CD4-positive, alpha-beta T cell treated with Interferon gamma for 1 hour (primary cell): ENCODE results near the gene GATB.

Experiments
- DNase-seq: peaks from one replicate; pipeline ENCODE4 v3.0.0-alpha.2; 2020

The GATB gene

GRCh38 chr4:151760712-151761661, at the start of gene GATB:
TSS of gene GATB (minus strand) at chr4:151761007. CDS start at chr4:151760982, 25 bp downstream.
- DNase-seq, result peak; percentile 94

GRCh38 chr4:151810476-151810875, 49.7 kb upstream of the GATB start:
- DNase-seq, result no peak

GRCh38 chr4:151809716-151810115, 48.9 kb upstream of the GATB start:
- DNase-seq, result no peak

GRCh38 chr4:151808542-151808941, 47.7 kb upstream of the GATB start:
- no peak for DNase-seq

- DNase-seq, result no peak
Measured at GRCh38 chr4:151808120-151808529, 47.3 kb upstream of the GATB start.

- no peak for DNase-seq
Measured at GRCh38 chr4:151807220-151807619, 46.4 kb upstream of the GATB start.

GRCh38 chr4:151806511-151806927, 45.7 kb upstream of the GATB start:
- DNase-seq, result no peak

- no peak for DNase-seq
Measured at GRCh38 chr4:151804821-151805220, 44.0 kb upstream of the GATB start.

GRCh38 chr4:151804086-151804630, 43.4 kb upstream of the GATB start:
- no peak for DNase-seq

GRCh38 chr4:151803246-151803645, 42.4 kb upstream of the GATB start:
- DNase-seq, result no peak

GRCh38 chr4:151801547-151802516, 41.0 kb upstream of the GATB start:
- DNase-seq, result peak; percentile 29

- no peak for DNase-seq
Measured at GRCh38 chr4:151799417-151800012, 38.7 kb upstream of the GATB start.

- no peak for DNase-seq
Measured at GRCh38 chr4:151798678-151799416, 38.0 kb upstream of the GATB start.

GRCh38 chr4:151797853-151798252, 37.0 kb upstream of the GATB start:
- no peak for DNase-seq

- DNase-seq, result no peak
Measured at GRCh38 chr4:151797131-151797530, 36.3 kb upstream of the GATB start.

- no peak for DNase-seq
Measured at GRCh38 chr4:151796106-151796505, 35.3 kb upstream of the GATB start.

GRCh38 chr4:151792995-151793394, 32.2 kb upstream of the GATB start:
- DNase-seq, result no peak

GRCh38 chr4:151792530-151792929, 31.7 kb upstream of the GATB start:
- no peak for DNase-seq

- DNase-seq, result no peak
Measured at GRCh38 chr4:151788021-151788420, 27.2 kb upstream of the GATB start.

- DNase-seq, result no peak
Measured at GRCh38 chr4:151786158-151786495, 25.3 kb upstream of the GATB start.

- DNase-seq, result no peak
Measured at GRCh38 chr4:151785484-151786157, 24.8 kb upstream of the GATB start.
